PC-3 (cell line): ENCODE measurements around the gene CYP2A7. TPM values are rescaled to one million over a fixed set of nuclear protein-coding genes. Genes with fewer than 3 reads are reported as not detected.
"Not testable (repeated sequence)": the region's sequence is repeated elsewhere in the genome, so short reads cannot be mapped to it uniquely, and the experiment has no call there.

Experiments used
- ATAC-seq: fragments of 200-7000 bp; cut with Tn5 transposase; 2 replicates; pipeline ENCODE4 v1.9.1; 2020; ENCODE audit warnings: mild to moderate bottlenecking, moderate library complexity
- BruUV-seq: library from RNA; stranded (reverse); fragments of 400-500 nt; replicated peaks from 2 replicates; lab custom pipeline; 2021; lab: Mats Ljungman, UMichigan
- CTCF ChIA-PET: fragments of 300-600 bp; sonication (Branson Sonifier 250); formaldehyde crosslinking; loops from one replicate; lab custom pipeline; 2022; ENCODE audit warnings: antibody characterized with exemption; lab: Charles Lee
- POLR2A ChIA-PET: fragments of 300-600 bp; sonication (Branson Sonifier 250); formaldehyde crosslinking; loops from one replicate; lab custom pipeline; 2022; ENCODE audit warnings: antibody characterized with exemption; ENCODE audit not compliant: unreplicated experiment; lab: Charles Lee
- DNase-seq: peaks from one replicate; pipeline ENCODE4 v3.0.0-alpha.2; 2015
- H2AFZ ChIP-seq: fragments of 300-600 bp; sonication (generic); 2 replicates; pipeline ENCODE4 v1.6.0; 2016; ENCODE audit warnings: antibody characterized with exemption, low read length
- H3F3A ChIP-seq: fragments of 300-600 bp; sonication (generic); one replicate; pipeline ENCODE4 v1.6.0; 2017; ENCODE audit warnings: antibody characterized with exemption, low read length, control low read depth, mild to moderate bottlenecking; ENCODE audit not compliant: unreplicated experiment
- H3K27ac ChIP-seq: fragments of 300-600 bp; sonication (generic); 2 replicates; pipeline ENCODE4 v1.5.1; 2016; ENCODE audit warnings: mild to moderate bottlenecking, low read length
- H3K27me3 ChIP-seq: fragments of 300-600 bp; sonication (generic); 2 replicates; pipeline ENCODE4 v1.6.1; 2016; ENCODE audit warnings: low read length, mixed read lengths
- H3K36me3 ChIP-seq: fragments of 300-600 bp; sonication (generic); 2 replicates; pipeline ENCODE4 v1.6.1; 2016; ENCODE audit warnings: low read depth, mixed run types, low read length, mixed read lengths
- H3K4me1 ChIP-seq: fragments of 300-600 bp; sonication (generic); 2 replicates; pipeline ENCODE4 v1.5.1; 2016; ENCODE audit warnings: low read length; ENCODE audit not compliant: insufficient read depth
- H3K4me2 ChIP-seq: fragments of 300-600 bp; sonication (generic); 2 replicates; pipeline ENCODE4 v1.6.0; 2016; ENCODE audit warnings: low read length
- H3K4me3 ChIP-seq: fragments of 300-600 bp; sonication (generic); 2 replicates; pipeline ENCODE4 v1.5.1; 2016; ENCODE audit warnings: mild to moderate bottlenecking, low read length, mixed read lengths
- H3K79me2 ChIP-seq: fragments of 300-600 bp; sonication (generic); 2 replicates; pipeline ENCODE4 v1.6.1; 2017; ENCODE audit warnings: low read length, mixed read lengths
- H3K9ac ChIP-seq: fragments of 300-600 bp; sonication (generic); 2 replicates; pipeline ENCODE4 v1.6.0; 2016; ENCODE audit warnings: mild to moderate bottlenecking, low read length
- H3K9me2 ChIP-seq: fragments of 300-600 bp; sonication (generic); replicated peaks from 2 replicates; pipeline ENCODE4 v1.6.1; 2016; ENCODE audit warnings: mixed run types, low read length, mixed read lengths
- H3K9me3 ChIP-seq: fragments of 300-600 bp; sonication (generic); 2 replicates; pipeline ENCODE4 v1.6.1; 2016; ENCODE audit warnings: low read length, mixed read lengths
- H4K20me1 ChIP-seq: fragments of 300-600 bp; sonication (generic); 2 replicates; pipeline ENCODE4 v1.6.1; 2016; ENCODE audit warnings: low read length, mixed read lengths
- EZH2 ChIP-seq: fragments of 300-600 bp; sonication (generic); IDR thresholded peaks from one replicate; pipeline ENCODE4 v1.6.1; 2017; ENCODE audit warnings: antibody characterized with exemption, mild to moderate bottlenecking, low read length; ENCODE audit not compliant: unreplicated experiment
- EZH2phosphoT487 ChIP-seq: fragments of 300-600 bp; sonication (generic); IDR thresholded peaks from 2 replicates; pipeline ENCODE4 v1.6.1; 2018; ENCODE audit warnings: mild to moderate bottlenecking, antibody characterized with exemption, low read length, borderline replicate concordance
- intact Hi-C: fragments of 100-400 bp; cut with micrococcal nuclease; formaldehyde crosslinking; loops from 2 replicates; pipeline ENCODE4 v1.9.0; 2023
- total RNA-seq: library from RNA; depleted of rRNA; stranded (reverse); fragments of >200 nt; gene quantifications from 2 replicates; pipeline ENCODE4 v1.2.3, GENCODE V29; 2014
- TF ChIP-seq, protein P1 (sequence below): fragments of 300-600 bp; sonication (generic); conservative IDR thresholded peaks from 2 replicates; pipeline ENCODE4 v1.5.1; 2017; ENCODE audit warnings: antibody characterized with exemption, low read depth, mild to moderate bottlenecking, low read length

CYP2A7 gene
- total RNA-seq, 1 experiment from 2014 or later, result not detected

DNA sequence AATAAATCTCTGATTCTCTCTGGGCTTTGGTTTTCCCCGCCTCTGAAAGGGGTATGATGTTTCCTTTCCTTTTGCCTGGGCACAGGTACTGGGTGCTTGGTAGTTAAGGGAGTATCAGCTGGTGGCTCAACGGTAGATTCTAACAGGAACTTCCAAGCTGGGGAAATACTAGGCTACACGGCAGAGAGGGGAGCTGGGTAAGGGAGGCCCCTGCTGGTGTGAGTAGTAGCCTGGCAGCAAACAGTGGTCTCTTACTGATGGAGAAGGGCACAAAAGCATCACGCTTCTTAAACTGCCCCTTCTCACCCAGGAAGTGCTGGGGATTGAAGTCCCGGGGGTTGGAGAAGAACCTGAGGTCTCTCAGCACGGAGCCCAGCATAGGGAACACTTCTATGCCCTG, 26.9 kb upstream of the CYP2A7 start:
- H4K20me1 ChIP-seq, result no peaks in the 10 kb centered on the region
- H3K9me2 ChIP-seq, result no peaks in the 10 kb centered on the region
- ATAC-seq (peak; percentile 81), DNase-seq (peak; percentile 58)
- H3K36me3 ChIP-seq, result no peaks in the 10 kb centered on the region
- H3K9me3 ChIP-seq, result no peaks in the 10 kb centered on the region
- no peak overlapping the region for H3K4me3 ChIP-seq
- no peak overlapping the region for H3K27ac ChIP-seq
- CTCF ChIA-PET, result interaction anchor here (0.5 to 1.1 kb wide), 2 partner anchors 132 to 243 kb away, joined by 3 read pairs; no protein-coding TSS in a partner anchor
- no peak overlapping the region for H3K9ac ChIP-seq
- no peaks in the 10 kb centered on the region for H3K27me3 ChIP-seq
- no TSS peak for BruUV-seq
- peaks cover 11% of the 10 kb centered on the region for H3K4me1 ChIP-seq
- H2AFZ ChIP-seq, result no peak overlapping the region
- H3K79me2 ChIP-seq, result no peaks in the 10 kb centered on the region
- POLR2A ChIA-PET, result no interaction called here
- H3K4me2 ChIP-seq, result no peak overlapping the region
- TF ChIP-seq, protein P1, sequence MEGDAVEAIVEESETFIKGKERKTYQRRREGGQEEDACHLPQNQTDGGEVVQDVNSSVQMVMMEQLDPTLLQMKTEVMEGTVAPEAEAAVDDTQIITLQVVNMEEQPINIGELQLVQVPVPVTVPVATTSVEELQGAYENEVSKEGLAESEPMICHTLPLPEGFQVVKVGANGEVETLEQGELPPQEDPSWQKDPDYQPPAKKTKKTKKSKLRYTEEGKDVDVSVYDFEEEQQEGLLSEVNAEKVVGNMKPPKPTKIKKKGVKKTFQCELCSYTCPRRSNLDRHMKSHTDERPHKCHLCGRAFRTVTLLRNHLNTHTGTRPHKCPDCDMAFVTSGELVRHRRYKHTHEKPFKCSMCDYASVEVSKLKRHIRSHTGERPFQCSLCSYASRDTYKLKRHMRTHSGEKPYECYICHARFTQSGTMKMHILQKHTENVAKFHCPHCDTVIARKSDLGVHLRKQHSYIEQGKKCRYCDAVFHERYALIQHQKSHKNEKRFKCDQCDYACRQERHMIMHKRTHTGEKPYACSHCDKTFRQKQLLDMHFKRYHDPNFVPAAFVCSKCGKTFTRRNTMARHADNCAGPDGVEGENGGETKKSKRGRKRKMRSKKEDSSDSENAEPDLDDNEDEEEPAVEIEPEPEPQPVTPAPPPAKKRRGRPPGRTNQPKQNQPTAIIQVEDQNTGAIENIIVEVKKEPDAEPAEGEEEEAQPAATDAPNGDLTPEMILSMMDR, result peak; percentile 66
- TF ChIP-seq EZH2phosphoT487 (no peak), EZH2 (no peak)
- intact Hi-C loops, result loop anchor here (1.0 kb wide), 1 partner anchor 111 kb away; no protein-coding TSS in a partner anchor
- H3F3A ChIP-seq, result no peaks in the 10 kb centered on the region

DNA sequence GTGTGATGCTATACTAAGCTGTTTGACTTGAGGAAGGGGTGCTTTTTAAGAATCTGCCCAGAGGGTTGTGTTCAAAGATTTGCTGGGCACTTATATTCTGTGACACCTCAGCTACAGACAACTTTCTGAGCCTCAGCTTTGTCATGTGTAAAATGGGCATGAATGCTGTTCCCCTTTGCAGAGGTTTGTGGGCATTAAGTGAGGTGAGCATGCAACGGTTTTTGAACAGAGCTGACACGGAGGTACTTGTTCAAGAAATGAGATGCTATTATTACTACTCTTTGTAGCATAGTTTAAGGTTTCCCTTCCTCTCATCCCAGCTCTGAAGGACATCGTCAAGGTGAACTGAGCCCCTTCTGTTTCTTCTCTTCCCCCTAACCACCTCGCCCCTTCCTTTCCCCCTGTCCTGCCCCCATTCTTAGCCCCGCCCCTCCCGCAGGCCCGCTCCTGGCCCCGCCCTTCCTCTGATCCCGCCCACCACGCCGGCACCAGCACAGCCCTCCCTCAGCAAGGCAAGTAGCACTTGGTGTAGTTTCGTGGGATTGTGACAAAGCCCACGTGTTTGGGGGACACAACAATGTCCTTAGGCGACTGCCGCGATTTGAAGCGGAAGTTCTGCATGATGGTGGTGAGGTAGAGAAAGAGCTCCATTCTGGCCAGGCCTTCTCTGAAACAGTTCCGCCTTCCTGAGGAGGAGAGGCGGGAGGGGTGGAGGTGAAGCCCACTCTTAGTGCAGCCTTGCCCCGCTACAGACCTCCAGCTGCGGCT, 26.1 kb upstream of the CYP2A7 start:
- Histone ChIP-seq H3K9me2 (no peaks in the 10 kb centered on the region), H3K9me3 (no peaks in the 10 kb centered on the region), H3F3A (no peaks in the 10 kb centered on the region), H2AFZ (no peak overlapping the region), H3K79me2 (no peaks in the 10 kb centered on the region), H3K9ac (no peak overlapping the region), H3K27me3 (no peaks in the 10 kb centered on the region), H3K4me3 (no peak overlapping the region), H4K20me1 (no peaks in the 10 kb centered on the region), H3K4me2 (no peak overlapping the region), H3K4me1 (peaks cover 11% of the 10 kb centered on the region), H3K36me3 (no peaks in the 10 kb centered on the region), H3K27ac (no peak overlapping the region)
- BruUV-seq, result no TSS peak
- POLR2A ChIA-PET, result no interaction called here
- ATAC-seq (no peak), DNase-seq (no peak)
- TF ChIP-seq EZH2, result no peak
- no peak for TF ChIP-seq EZH2phosphoT487
- TF ChIP-seq, protein P1, result no peak
- CTCF ChIA-PET, result interaction anchor here (0.5 to 1.1 kb wide), 2 partner anchors 131 to 242 kb away, joined by 3 read pairs; no protein-coding TSS in a partner anchor
- intact Hi-C loops, result no loop called here

- no peak overlapping the region for H3K4me3 ChIP-seq
- H3K27ac ChIP-seq, result no peak overlapping the region
- peaks cover 11% of the 10 kb centered on the region for H3K4me1 ChIP-seq
- H4K20me1 ChIP-seq, result no peaks in the 10 kb centered on the region
- H3K4me2 ChIP-seq, result no peak overlapping the region
- H3K79me2 ChIP-seq, result no peaks in the 10 kb centered on the region
- no peak overlapping the region for H2AFZ ChIP-seq
- no peaks in the 10 kb centered on the region for H3K27me3 ChIP-seq
- TF ChIP-seq, protein P1, result no peak
- TF ChIP-seq EZH2 (no peak), EZH2phosphoT487 (no peak)
- POLR2A ChIA-PET, result interaction anchor here (0.6 kb wide), 1 partner anchor 38 kb away, joined by 3 read pairs; no protein-coding TSS in a partner anchor
- no peak for ATAC-seq
- H3K36me3 ChIP-seq, result no peaks in the 10 kb centered on the region
- no TSS peak for BruUV-seq
- no peaks in the 10 kb centered on the region for H3F3A ChIP-seq
- no peak overlapping the region for H3K9ac ChIP-seq
- no peak for DNase-seq
- intact Hi-C loops, result no loop called here
- H3K9me3 ChIP-seq, result no peaks in the 10 kb centered on the region
- no peaks in the 10 kb centered on the region for H3K9me2 ChIP-seq
- CTCF ChIA-PET, result no interaction called here
These were observed 24.5 kb upstream of the CYP2A7 start for GRCh38 chr19:40906512-40906911.

- H4K20me1 ChIP-seq, intact Hi-C loops, H3K27me3 ChIP-seq, H3K4me3 ChIP-seq, H3K27ac ChIP-seq, H3K9me2 ChIP-seq, H3K36me3 ChIP-seq, H2AFZ ChIP-seq, CTCF ChIA-PET, H3K9ac ChIP-seq, H3K9me3 ChIP-seq, H3F3A ChIP-seq, H3K79me2 ChIP-seq, BruUV-seq: not testable (repeated sequence)
- ATAC-seq (peak; percentile 92), DNase-seq (peak; percentile 60)
- POLR2A ChIA-PET, result interaction anchor here (0.7 kb wide), 1 partner anchor 39 kb away, joined by 7 read pairs; no protein-coding TSS in a partner anchor
- Histone ChIP-seq H3K4me2 (0 out of 2 replicates have a peak overlapping the region, but pooled peaks have one; percentile 26), H3K4me1 (peaks cover 11% of the 10 kb centered on the region)
These were observed 22.7 kb upstream of the CYP2A7 start for GRCh38 chr19:40904673-40905156.
